DOHH2 (cell line): ENCODE measurements around the gene CDC42SE2.

Experiments
- CTCF ChIP-seq: fragments of 200-600 bp; sonication (generic); IDR thresholded peaks from one replicate; pipeline ENCODE4 v1.5.1; 2014; ENCODE audit warnings: antibody characterized with exemption, mild to moderate bottlenecking, low read depth, low read length; ENCODE audit not compliant: poor library complexity, severe bottlenecking
- EZH2phosphoT487 ChIP-seq: fragments of 200-600 bp; sonication (generic); IDR thresholded peaks from 2 replicates; pipeline ENCODE4 v1.6.1; 2017; ENCODE audit warnings: borderline replicate concordance, mild to moderate bottlenecking, antibody characterized with exemption, low read length, moderate library complexity, mixed read lengths

- TF ChIP-seq CTCF (no peak), EZH2phosphoT487 (no peak)
These were observed 8.9 kb downstream of the CDC42SE2 start for GRCh38 chr5:131272724-131273123.
